Uterine smooth muscle cell (primary cell): ENCODE measurements around the gene PEX26. TPM values are rescaled to one million over a fixed set of nuclear protein-coding genes. Genes with fewer than 3 reads are reported as not detected.

Experiments
- total RNA-seq: library from RNA; depleted of rRNA; stranded (reverse); fragments of >200 nt; gene quantifications from 2 replicates; pipeline ENCODE4 v1.2.3, GENCODE V29; 2014

Gene PEX26
- 20.1 and 24.4 TPM in 2 replicates for total RNA-seq

GRCh38 chr22:18077639-18078328 lies at the start of gene PEX26:
TSS of gene PEX26 (plus strand) at chr22:18077990. CDS start at chr22:18078377, 387 bp downstream.

GRCh38 chr22:18110194-18110953 lies 32.6 kb downstream of the PEX26 start, which contains the start of gene TUBA8:
TSS of gene TUBA8 (plus strand) at chr22:18110809. CDS start at chr22:18110866, 57 bp downstream.

Other genes with a start within 250 kb of the PEX26 start
- 17.9 and 23.7 TPM in 2 replicates for gene MICAL3, start 53.4 kb upstream of the PEX26 start, total RNA-seq
- gene TUBA8, start 32.8 kb downstream of the PEX26 start, total RNA-seq: 0.33 and 0.62 TPM in 2 replicates
- gene USP18, start 72.2 kb downstream of the PEX26 start, total RNA-seq: 7.4 and 9.0 TPM in 2 replicates